Fibroblast of skin of scalp (primary cell): ENCODE measurements around the gene ABCA3.
"Not testable (repeated sequence)": the region's sequence is repeated elsewhere in the genome, so short reads cannot be mapped to it uniquely, and the experiment has no call there.

Experiments used
- DNase-seq: peaks from one replicate; pipeline ENCODE4 v3.0.0-alpha.2; 2013

ABCA3 gene

DNA sequence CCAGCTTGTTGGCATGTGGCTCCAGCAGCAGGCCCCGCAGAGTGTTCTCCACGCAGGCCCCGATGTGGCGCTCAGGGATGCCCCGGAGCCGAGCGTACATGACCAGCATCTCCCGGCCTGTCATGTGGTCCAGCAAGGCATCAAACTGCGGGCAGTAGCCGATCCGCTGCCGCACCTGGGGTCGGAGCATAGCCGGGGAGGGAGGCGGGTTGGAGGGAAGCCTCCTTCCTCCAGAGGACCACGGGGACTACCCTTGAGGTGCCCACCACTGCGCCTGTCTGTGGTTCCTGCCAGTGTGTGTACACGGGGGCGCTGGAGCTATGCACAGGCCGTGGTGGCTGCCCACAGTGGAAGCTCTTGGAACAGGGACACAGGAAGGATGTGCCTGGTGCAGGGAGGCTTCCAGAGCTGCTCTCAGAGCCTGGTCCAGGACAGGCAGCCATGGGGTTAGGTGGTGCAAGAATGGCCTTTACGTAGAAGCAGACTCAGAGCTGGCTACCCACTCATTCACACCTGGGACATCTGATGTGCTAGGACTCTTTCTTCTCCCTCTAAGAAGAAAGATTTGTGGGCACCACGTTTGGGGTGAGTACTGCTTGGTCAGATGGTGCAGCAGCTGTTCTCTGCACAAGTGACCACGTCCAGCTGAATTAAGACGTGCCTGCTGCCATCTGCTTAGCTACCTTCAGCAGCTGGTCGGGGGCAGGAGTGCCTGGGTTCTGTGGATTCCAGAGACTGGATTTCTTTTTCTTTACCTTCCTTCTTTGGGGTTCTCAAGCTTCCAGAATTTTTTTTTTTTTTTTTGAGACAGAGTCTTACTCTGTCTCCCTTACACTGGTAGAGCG, 61.4 kb downstream of the ABCA3 start:
- no peak for DNase-seq

GRCh38 chr16:2278272-2278608, 62.3 kb downstream of the ABCA3 start:
- no peak for DNase-seq

- DNase-seq = no peak
These were observed 62.9 kb downstream of the ABCA3 start for GRCh38 chr16:2277466-2278271.

GRCh38 chr16:2276368-2277195, 63.9 kb downstream of the ABCA3 start:
- no peak for DNase-seq

GRCh38 chr16:2275476-2276367, 64.8 kb downstream of the ABCA3 start:
- DNase-seq = no peak

DNA sequence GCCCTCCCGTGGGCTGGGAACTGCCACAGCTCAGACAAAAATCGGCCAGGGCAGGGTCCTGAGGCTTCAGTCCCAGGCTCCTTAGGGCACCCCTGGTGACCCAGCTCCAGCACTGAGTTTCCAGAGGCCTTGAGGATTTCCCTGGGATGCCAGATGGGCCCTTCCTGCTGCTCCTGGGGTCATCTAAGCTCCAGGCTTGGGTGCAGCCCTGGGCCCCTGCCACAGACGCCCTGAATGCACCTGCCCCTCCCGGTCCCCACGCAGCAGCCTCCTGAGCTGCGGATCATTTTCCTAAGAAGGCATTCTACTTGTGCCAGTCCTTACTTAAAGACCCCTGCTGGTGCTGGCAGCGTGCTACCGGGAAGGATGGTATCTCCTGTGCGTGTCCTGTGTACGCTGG, 66.6 kb downstream of the ABCA3 start:
- DNase-seq = no peak

DNA sequence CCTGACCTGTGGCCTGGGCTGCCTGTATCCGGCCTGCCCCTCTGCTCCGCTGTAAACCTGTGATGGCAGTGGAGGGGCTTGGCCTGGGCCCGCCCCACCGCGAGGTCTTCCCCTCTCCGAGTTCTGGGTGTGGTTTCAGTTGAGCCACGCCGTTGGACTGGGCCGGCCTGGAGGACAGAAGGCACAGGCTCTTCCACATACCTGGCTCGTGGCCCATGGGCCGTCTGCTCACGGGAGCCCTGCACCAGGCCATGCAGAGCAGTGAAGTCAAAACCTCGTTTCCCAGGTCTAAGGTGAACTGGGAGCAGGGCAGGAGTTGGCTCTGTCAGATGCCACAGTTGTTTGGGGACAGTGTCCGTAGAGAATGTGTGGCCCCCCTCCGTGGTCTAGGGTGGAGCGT, 67.0 kb downstream of the ABCA3 start:
- DNase-seq = no peak

DNA sequence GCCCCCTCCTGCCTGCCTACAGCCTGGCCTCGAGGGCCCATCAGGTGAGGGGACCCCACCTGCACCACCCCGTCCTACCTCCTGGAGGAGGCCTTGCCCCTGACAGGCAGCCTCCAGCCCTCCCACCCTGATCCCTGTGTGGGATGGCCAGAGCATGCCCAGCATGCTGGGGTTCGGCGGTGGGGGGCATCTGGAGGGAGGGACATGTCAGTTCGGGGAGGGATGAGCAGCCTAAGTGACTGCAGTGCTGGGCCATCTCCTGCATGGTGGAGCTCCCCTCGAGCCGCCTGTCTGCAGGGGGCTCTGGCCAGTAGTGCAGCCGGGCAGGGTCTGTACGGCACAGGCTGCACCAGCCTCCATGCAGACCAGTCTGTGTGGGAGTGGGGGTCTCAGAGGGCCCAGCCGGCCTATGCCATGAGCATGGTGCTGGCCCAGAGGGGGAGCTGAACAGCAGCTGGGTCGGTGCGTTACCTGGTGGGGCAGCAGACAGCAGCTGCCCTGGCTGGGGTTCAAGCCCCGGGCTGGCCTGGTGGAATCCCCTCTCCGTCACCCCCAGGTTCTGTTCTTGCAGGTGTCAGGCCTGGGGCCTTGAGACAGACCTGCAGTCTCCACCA, 68.6 kb downstream of the ABCA3 start:
- no peak for DNase-seq

DNA sequence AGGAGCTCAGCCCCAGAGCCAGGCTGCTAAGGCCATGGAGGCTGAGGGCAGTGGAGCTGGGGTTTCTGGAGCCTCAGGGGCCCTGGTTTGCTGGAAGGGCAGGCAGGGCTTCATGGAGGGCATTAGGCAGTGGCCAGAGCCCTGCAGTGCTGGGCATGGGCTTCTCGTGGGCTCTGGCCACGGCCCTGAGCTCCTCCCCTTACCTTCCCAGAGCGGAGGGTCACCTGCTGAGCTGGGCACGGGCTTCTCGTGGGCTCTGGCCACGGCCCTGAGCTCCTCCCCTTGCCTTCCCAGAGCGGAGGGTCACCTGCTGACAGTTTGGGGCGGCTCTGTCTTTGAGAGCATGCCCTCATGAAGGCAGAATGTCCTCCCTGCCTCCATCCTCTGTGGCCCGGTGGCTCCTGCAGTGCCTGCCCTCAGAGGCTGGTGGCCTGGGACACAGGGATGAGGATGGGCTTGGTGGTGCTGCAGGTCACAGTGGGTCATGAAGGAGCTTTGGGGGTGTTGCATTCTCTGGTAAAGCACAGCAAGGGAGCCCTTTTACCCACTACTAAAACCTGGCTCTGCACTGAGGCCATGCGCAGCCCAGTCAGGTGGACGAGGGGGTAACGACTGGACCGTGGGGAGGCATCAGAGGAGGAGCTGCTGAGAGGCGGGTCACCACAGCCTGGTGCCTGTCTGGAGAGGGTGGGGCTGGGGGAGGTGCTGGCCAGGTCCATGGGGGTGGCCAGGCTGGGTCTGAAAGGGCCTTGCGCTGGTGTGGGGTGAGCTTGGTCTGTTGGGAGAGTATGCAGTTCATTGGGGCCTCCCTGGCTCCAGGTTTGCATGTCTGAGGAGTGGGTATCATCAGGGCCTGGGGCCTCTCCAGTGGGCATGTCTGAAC, 69.7 kb downstream of the ABCA3 start:
- DNase-seq = no peak

DNA sequence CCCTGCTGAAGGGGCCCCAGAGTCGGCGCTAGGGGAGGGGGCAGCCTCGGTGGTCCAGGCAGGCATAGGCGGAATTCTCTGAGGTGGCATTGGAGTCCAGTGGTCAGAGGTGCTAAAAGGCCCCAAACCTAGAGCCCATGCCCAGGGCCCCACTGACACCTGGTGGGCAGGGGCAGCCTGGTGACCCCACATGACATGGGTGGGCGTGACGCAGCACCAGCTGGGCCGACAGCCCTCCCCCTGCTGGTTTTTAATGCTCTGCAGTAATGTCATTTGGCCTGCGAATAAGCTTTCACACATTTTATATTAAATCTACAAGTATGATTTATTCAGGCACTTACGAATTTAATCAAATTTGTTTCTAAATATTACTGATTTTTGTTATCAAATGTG, 70.5 kb downstream of the ABCA3 start:
- DNase-seq = no peak

GRCh38 chr16:2267913-2268666, 72.4 kb downstream of the ABCA3 start, which contains the start of gene RNPS1:
TSS of gene RNPS1 (minus strand) at chr16:2268126. CDS start at chr16:2264643, 3,483 bp downstream.
- peak; percentile 96 for DNase-seq

- not testable (repeated sequence) for DNase-seq
These were observed 73.0 kb downstream of the ABCA3 start for GRCh38 chr16:2267505-2267912.

- not testable (repeated sequence) for DNase-seq
These were observed 73.6 kb downstream of the ABCA3 start for GRCh38 chr16:2266887-2267286.

GRCh38 chr16:2263026-2263425, 77.5 kb downstream of the ABCA3 start:
- DNase-seq = not testable (repeated sequence)

DNA sequence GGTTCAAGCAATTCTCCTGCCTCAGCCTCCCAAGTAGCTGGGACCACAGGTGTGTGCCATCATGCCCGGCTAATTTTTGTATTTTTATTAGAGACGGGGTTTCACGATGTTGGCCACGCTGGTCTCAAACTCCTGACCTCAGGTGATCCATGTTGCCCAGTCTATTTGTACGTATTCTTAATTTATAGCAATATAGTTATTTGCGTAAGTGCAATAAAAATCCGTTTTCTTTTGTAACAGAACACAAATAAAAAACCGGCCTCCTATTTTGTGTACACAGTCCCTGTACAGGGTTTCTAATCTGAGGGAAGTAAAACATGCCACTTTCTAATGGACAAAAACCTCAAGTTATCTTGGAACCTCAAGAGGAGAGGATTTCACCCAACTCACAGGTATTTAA, 80.3 kb downstream of the ABCA3 start:
- no peak for DNase-seq

GRCh38 chr16:2258530-2258929, 82.0 kb downstream of the ABCA3 start:
- DNase-seq = not testable (repeated sequence)

DNA sequence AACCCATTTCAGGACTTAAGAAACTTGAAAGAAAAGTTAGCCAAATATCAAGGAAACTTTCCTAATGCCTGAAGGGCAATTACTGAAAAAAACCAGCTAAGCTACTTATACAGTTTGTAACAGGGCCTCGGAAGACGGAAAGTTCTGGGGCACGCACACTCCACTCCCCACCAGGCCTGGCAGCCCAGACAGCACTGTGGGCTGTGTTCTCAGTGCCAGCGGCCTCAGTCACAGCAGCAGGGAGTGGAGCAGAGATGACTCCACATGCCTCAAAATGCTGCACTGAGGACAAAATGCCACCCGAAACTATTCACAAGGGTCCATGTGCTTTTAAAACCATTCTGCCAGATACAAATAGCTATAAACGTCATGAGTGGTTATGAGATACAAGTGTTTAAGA, 82.8 kb downstream of the ABCA3 start:
- no peak for DNase-seq

- DNase-seq = no peak
These were observed 83.9 kb downstream of the ABCA3 start for GRCh38 chr16:2256531-2257140.

- no peak for DNase-seq
These were observed 87.2 kb downstream of the ABCA3 start for GRCh38 chr16:2253293-2253692.
